GM10266 (cell line): ENCODE results near the gene XXYLT1.

Source experiments
- DNase-seq: peaks from one replicate; pipeline ENCODE4 v3.0.0; 2012; ENCODE audit errors: extremely low spot score
- TF ChIP-seq, protein P1 (sequence below): IDR thresholded peaks from 2 replicates; pipeline ENCODE4 v1.5.1; 2012; ENCODE audit warnings: mild to moderate bottlenecking, low read depth; ENCODE audit not compliant: control insufficient read depth, insufficient read depth; ENCODE audit errors: missing control alignments

Gene XXYLT1

DNA sequence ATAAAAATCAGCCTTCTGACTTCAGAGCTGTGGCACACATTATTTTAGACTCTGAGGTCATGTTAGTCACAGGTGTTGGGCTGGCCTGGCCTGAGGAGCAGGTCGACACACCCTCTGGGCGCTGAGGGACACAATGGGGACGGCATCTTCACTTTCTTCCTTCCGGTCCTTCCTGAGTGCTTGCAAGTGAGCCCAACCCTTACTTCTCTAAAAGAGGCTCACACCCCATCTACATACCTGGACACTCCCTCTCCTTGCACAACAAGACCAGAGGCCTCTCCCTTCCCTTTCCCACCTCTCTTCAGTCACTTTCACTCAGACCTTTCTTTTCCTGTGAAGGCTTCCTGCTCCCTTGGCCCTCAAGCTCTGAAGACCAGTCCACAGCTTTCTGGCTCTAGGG is 85.4 kb downstream of the XXYLT1 start:
- no peak for DNase-seq
- TF ChIP-seq, protein P1, sequence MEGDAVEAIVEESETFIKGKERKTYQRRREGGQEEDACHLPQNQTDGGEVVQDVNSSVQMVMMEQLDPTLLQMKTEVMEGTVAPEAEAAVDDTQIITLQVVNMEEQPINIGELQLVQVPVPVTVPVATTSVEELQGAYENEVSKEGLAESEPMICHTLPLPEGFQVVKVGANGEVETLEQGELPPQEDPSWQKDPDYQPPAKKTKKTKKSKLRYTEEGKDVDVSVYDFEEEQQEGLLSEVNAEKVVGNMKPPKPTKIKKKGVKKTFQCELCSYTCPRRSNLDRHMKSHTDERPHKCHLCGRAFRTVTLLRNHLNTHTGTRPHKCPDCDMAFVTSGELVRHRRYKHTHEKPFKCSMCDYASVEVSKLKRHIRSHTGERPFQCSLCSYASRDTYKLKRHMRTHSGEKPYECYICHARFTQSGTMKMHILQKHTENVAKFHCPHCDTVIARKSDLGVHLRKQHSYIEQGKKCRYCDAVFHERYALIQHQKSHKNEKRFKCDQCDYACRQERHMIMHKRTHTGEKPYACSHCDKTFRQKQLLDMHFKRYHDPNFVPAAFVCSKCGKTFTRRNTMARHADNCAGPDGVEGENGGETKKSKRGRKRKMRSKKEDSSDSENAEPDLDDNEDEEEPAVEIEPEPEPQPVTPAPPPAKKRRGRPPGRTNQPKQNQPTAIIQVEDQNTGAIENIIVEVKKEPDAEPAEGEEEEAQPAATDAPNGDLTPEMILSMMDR, result no peak

DNA sequence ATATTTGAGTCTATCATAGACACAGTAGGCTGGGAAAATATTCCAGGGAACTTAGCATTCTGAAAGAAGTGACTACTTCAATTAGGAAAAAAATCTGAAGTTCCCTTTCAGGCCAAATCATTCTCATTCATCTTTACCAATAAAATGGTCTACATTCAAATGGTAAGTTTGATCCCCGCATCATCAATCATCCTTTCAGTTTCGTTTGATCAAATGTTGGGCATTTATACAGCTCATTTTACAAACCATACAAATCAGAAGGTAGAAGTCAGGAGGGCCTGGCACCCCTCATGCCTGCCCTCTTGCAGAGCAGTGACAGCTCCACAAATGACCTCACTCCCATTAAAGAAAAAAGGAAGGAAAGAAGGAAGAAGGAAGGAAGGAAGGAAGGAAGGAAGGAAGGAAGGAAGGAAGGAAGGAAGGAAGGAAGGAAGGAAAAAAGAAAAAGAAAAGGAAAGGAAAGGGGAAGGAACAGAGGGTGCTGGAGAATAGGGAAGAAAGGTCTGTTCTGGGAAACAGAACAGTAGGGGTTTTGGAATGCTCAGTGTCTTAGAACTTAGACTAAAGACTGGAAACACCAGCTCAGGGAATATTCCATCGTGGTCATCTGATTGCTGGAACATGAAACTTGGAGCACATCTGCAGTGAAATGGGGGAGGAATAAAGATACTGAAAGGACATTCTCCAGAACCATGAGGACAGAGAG is 86.1 kb downstream of the XXYLT1 start:
- DNase-seq, result no peak
- TF ChIP-seq, protein P1, result no peak

DNA sequence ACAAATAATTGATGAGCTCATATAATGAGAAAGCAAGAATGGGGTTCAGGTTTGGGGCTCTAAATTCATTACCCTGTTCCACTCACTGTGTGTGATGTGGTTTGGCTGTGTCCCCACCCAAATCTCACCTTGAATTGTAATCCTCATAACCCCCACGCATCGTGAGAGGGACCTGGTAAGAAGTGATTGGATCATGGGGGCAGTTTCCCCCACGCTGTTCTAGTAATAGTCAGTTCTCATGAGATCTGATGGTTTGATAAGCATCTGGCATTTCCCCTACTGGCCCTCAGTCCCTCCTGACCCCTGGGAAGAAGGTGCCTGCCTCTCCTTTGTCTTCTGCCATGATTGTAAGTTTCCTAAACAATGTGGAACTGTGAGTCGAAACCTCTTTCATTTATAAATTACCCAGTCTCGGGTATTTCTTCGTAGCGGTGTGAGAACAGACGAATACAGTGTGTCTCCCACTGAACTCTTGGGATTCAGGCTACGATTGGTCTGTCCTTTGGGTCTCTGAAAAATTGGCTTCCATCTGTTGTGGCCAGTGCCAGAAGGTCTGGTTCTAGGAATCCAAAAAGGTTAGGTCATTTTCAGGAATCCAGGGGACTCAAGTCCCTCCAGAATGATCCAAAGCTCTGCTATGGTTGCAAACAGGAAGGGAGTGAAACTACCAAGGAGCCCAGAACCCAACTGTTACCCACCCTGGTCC is 87.7 kb downstream of the XXYLT1 start:
- TF ChIP-seq, protein P1, result no peak
- DNase-seq, result no peak

DNA sequence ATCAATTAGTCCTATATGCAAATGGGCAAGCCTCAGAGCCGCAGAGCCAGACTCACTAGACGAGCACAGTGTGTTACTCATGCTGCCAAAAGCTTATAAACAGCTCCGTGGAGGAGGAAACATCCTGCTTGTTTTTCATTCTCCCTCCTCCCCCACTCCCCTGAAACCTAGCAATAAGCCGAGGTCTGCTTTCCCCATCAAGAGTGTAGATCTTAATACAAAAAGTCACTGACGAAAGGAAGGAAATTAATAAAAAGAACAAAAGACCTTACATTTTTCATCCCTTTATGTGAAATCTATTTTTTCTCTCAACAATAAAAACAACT is 88.5 kb downstream of the XXYLT1 start:
- TF ChIP-seq, protein P1, result no peak
- no peak for DNase-seq

DNA sequence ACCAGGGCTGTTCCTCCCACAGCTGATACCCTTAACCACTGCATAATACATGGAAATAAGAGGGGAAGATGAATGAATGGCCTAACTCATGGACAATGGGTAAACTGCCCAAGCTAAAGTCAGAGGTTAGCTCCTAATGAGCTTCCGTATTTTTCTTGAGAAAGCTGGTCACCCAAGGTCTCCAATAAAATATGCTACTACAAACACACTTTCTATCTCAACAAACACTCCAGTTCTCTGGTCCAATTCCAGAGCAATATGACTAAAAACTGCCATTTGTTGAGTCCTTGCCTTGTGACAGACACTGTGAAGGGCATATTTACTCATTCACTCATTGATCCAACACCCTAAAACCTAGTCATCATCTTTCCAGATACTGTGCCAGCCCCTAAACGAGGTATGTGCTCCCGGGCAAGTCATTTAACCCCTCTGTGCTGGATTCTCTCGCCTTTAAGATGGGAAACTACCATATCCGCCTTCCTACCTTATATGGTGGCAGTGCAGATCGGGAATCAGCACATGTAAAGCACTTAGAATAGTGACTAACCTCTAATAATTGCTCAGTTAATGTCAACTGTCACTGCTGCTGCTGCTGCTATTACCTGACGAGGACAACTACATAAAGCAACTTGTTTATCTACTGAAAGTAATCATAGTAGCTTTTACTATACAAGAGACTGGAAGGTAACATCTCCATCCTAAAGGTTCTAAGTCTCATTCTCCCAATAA is 89.1 kb downstream of the XXYLT1 start:
- TF ChIP-seq, protein P1, result no peak
- no peak for DNase-seq

DNA sequence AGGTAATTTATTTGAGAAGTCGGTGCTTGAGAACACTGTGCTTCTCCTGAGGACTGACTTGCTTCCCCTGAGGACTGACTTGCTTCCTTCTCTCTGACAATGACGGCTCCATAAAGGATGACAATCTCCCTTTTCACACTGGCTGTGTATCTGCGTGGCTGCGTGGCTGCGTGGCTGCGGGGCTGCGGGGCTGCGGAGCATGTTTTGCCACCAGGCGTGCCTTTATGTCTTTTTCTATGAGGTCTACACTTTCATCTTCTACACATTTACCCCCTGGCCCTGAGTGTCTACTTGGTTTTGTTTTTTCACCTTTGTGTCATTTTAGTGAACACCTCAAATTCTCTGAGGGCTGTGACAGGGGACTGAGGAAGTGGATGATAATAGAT is 89.9 kb downstream of the XXYLT1 start:
- no peak for DNase-seq
- TF ChIP-seq, protein P1, result no peak

DNA sequence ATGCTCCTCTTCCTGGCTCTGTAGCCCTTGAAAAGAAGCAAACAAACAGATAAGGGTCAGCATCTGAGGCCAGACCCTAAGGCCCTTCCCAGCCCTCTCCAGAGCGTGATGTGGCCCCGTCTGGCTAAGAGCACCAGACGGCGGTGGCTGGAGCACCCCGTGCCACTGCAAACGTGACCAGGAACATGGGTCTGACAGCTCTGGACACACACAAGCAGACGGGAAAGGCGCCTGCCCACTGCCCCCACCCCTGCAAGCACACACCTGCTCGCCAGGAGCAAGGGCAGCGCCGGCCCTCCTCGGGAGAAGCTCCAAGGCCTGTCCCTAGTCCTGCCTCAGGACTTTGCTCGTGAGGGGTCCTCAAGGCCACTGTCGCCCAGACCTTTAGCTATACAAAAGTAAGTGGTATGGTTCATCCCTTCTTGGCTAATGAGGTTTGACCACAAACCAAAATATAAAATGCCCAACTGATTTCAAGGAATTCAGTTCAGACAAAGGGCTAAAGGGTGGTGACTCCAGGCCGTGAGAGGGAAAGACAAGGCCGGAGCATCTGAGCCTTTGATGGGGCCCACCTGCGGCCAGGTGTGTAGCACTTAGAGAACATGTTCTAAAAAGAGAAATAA is 90.4 kb downstream of the XXYLT1 start:
- TF ChIP-seq, protein P1, result no peak
- no peak for DNase-seq
